HEK293 (cell line): ENCODE measurements around the gene PROSER3.

Experiments
- CTCF ChIA-PET: fragments of 350-600 bp; formaldehyde crosslinking; extraction: SDS; loops from one replicate; lab custom pipeline; 2021; ENCODE audit warnings: antibody characterized with exemption; lab: Yijun Ruan, JAX
- POLR2A ChIA-PET: fragments of 300-600 bp; formaldehyde crosslinking; extraction: SDS; loops from one replicate; lab custom pipeline; 2020; ENCODE audit warnings: antibody characterized with exemption, inconsistent platforms; lab: Yijun Ruan, JAX
- H3K27ac ChIP-seq: fragments of 200-500 bp; sonication (Bioruptor generic); 2 replicates; pipeline ENCODE4 v1.5.1; 2014; ENCODE audit warnings: low read depth, low read length, control low read depth, inconsistent platforms; ENCODE audit errors: extremely low read depth
- H3K36me3 ChIP-seq, 2 experiments: fragments of 200-500 bp in 1 of 2; sonication (Bioruptor generic) in 1 of 2; 1 replicate in 1 of 2; 2 replicates in 1 of 2; pipeline ENCODE4 v1.5.1; 2014 to 2017; ENCODE audit warnings: inconsistent platforms in 2 of 2, low read length in 2 of 2; ENCODE audit not compliant: control insufficient read depth in 2 of 2, insufficient read depth in 1 of 2
- H3K4me1 ChIP-seq: fragments of 200-500 bp; sonication (Bioruptor generic); 2 replicates; pipeline ENCODE4 v1.5.1; 2014; ENCODE audit warnings: mild to moderate bottlenecking, low read length, inconsistent platforms; ENCODE audit not compliant: control insufficient read depth, insufficient read depth
- H3K4me3 ChIP-seq: 2 replicates; pipeline ENCODE4 v1.5.1; 2011; ENCODE audit warnings: low read depth, mild to moderate bottlenecking, control low read depth, low read length, moderate library complexity
- H3K9me3 ChIP-seq: fragments of 200-500 bp; sonication (Bioruptor generic); 2 replicates; pipeline ENCODE4 v1.5.1; 2014; ENCODE audit warnings: low read depth, low read length, inconsistent platforms; ENCODE audit not compliant: control insufficient read depth, insufficient read depth
- EGR2 ChIP-seq: fragments of 450-650 bp; formaldehyde crosslinking; IDR thresholded peaks from 2 replicates; pipeline ENCODE4 v1.5.1; 2016; ENCODE audit warnings: low read depth, missing biosample characterization, missing genetic modification characterization
- REPIN1 ChIP-seq: fragments of 450-650 bp; formaldehyde crosslinking; IDR thresholded peaks from 2 replicates; pipeline ENCODE4 v1.5.1; 2017; ENCODE audit warnings: missing biosample characterization, missing genetic modification characterization, low read depth
- YY2 ChIP-seq: fragments of 450-650 bp; formaldehyde crosslinking; IDR thresholded peaks from 2 replicates; pipeline ENCODE4 v1.5.1; 2016; ENCODE audit warnings: missing biosample characterization, missing genetic modification characterization
- ZBTB21 ChIP-seq: fragments of 450-650 bp; formaldehyde crosslinking; IDR thresholded peaks from 2 replicates; pipeline ENCODE4 v1.5.1; 2017; ENCODE audit warnings: missing biosample characterization, missing genetic modification characterization
- ZBTB7A ChIP-seq: fragments of 450-650 bp; formaldehyde crosslinking; IDR thresholded peaks from 2 replicates; pipeline ENCODE4 v1.5.1; 2016; ENCODE audit warnings: low read depth, missing biosample characterization, missing genetic modification characterization
- ZNF112 ChIP-seq: fragments of 450-650 bp; formaldehyde crosslinking; IDR thresholded peaks from 2 replicates; pipeline ENCODE4 v1.5.0; 2017; ENCODE audit warnings: missing biosample characterization, missing genetic modification characterization
- ZNF335 ChIP-seq: fragments of 450-650 bp; formaldehyde crosslinking; conservative IDR thresholded peaks from 2 replicates; pipeline ENCODE4 v1.5.1; 2016; ENCODE audit warnings: missing biosample characterization, missing genetic modification characterization
- ZNF350 ChIP-seq: fragments of 450-650 bp; formaldehyde crosslinking; IDR thresholded peaks from 2 replicates; pipeline ENCODE4 v1.5.0; 2017; ENCODE audit warnings: missing biosample characterization, mild to moderate bottlenecking, missing genetic modification characterization
- ZNF416 ChIP-seq: fragments of 450-650 bp; formaldehyde crosslinking; IDR thresholded peaks from 2 replicates; pipeline ENCODE4 v1.5.1; 2016; ENCODE audit warnings: missing biosample characterization, missing genetic modification characterization
- ZNF426 ChIP-seq: fragments of 450-650 bp; formaldehyde crosslinking; IDR thresholded peaks from 2 replicates; pipeline ENCODE4 v1.5.1; 2017; ENCODE audit warnings: missing biosample characterization, missing genetic modification characterization, mild to moderate bottlenecking, inconsistent platforms, moderate library complexity
- ZNF501 ChIP-seq: fragments of 450-650 bp; formaldehyde crosslinking; IDR thresholded peaks from 2 replicates; pipeline ENCODE4 v1.5.1; 2016; ENCODE audit warnings: missing biosample characterization, missing genetic modification characterization
- ZNF530 ChIP-seq: fragments of 450-650 bp; formaldehyde crosslinking; IDR thresholded peaks from 2 replicates; pipeline ENCODE4 v1.5.1; 2016; ENCODE audit warnings: low read depth, missing biosample characterization, missing genetic modification characterization
- ZNF571 ChIP-seq: fragments of 450-650 bp; formaldehyde crosslinking; IDR thresholded peaks from 2 replicates; pipeline ENCODE4 v1.5.0; 2017; ENCODE audit warnings: missing biosample characterization, missing genetic modification characterization
- ZNF670 ChIP-seq: fragments of 450-650 bp; formaldehyde crosslinking; IDR thresholded peaks from 2 replicates; pipeline ENCODE4 v1.5.1; 2016; ENCODE audit warnings: missing biosample characterization, missing genetic modification characterization, low read depth
- ZNF701 ChIP-seq: fragments of 450-650 bp; formaldehyde crosslinking; IDR thresholded peaks from 2 replicates; pipeline ENCODE4 v1.5.1; 2016; ENCODE audit warnings: missing biosample characterization, missing genetic modification characterization
- ZNF768 ChIP-seq: fragments of 450-650 bp; formaldehyde crosslinking; IDR thresholded peaks from 2 replicates; pipeline ENCODE4 v1.5.1; 2018; ENCODE audit warnings: missing biosample characterization, mild to moderate bottlenecking, missing genetic modification characterization
- TF ChIP-seq, protein P1 (sequence below): sonication (generic); formaldehyde crosslinking; IDR thresholded peaks from 2 replicates; pipeline ENCODE4 v1.8.1; 2022; ENCODE audit warnings: mild to moderate bottlenecking, moderate library complexity, missing genetic modification reagents
- TF ChIP-seq, protein P2 (sequence below): fragments of 450-650 bp; formaldehyde crosslinking; IDR thresholded peaks from 2 replicates; pipeline ENCODE4 v1.5.1; 2017; ENCODE audit warnings: missing biosample characterization, missing genetic modification characterization
- TF ChIP-seq, protein P3 (sequence below): fragments of 450-650 bp; formaldehyde crosslinking; IDR thresholded peaks from 2 replicates; pipeline ENCODE4 v1.5.1; 2016; ENCODE audit warnings: missing biosample characterization, missing genetic modification characterization, borderline replicate concordance
- TF ChIP-seq, protein P4 (sequence below): fragments of 450-650 bp; formaldehyde crosslinking; optimal IDR thresholded peaks from 2 replicates; pipeline ENCODE3; 2016; ENCODE audit warnings: missing biosample characterization, mild to moderate bottlenecking, missing genetic modification characterization

PROSER3 gene

DNA sequence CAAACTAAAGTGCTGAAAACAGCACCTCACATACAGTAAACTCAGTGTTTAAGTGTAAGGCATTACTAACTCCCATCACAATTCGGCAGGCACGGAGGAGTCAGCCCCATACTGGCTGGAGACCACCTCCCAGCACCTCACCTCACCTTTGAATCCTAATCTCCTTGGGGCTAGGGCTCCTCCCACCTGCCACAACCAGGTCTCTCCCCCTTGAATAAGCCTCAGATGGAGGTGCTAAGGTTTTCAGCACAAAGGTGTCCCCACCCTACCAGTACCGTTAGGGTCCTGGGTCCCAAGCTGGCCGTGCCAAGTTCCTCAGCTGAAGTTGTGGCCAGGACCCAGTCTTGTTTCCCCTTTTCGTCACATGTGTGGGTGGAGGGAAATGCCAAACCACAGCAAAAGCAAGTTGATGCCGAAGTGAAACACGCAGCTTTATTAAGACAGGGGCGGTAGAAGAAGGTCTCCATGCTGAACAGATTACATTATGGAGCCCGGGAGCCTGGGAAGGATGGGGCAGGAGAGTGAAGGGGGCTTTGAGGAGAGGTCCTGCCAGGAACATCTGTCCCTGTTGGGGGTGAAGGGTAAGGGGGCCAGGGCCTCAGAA lies 15.8 kb upstream of the PROSER3 start, which contains the start of gene IGFLR1:
TSS of gene IGFLR1 (minus strand) at position 332 of the 604 bp plus-strand sequence. CDS start 1,272 bp downstream, outside the sequence.
- CTCF ChIA-PET: interaction anchor here (1.1 to 1.2 kb wide), 3 partner anchors 24 to 189 kb away, joined by 4 to 9 read pairs (median 4); no protein-coding TSS in a partner anchor

DNA sequence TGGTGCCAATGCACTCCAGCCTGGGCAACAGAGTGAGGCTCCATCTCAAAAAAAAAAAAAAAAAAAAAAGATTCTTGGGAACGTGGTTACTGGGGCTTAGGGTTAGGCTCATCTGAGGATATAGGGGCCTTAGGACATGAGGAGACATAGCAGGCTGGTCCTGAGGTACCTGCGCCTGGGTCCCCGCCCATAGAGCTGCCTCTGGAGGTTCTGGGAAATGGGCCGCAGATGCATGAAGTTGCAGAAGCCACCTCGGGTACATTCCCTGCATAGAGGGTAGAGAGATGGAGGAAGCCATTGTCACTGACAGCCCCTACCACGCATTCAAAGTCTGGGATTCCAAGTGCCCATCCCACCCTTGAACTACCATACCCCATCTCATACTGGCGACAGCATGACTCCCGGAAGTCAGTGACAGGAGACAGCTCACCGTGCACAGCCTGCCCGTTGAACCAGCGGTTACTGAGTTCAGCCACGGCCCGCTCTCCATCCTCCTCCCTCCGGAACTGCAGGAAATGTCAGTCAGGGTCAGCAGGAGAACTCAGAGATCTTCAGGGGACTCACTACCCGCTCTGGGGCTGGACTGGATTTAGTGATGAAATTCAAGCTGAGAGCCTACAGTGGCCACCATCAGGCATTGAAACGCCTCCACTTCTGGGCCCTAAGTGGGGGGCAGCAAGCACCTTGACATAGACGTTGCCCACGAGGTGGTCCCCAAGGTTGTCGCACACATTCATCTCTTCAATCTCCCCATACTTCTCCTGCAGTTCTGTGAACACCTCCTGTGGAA lies 14.1 kb upstream of the PROSER3 start:
- Histone ChIP-seq H3K4me1 (peaks cover 33% of the 10 kb centered on the region), H3K4me3 (no peak overlapping the region), H3K27ac (no peak overlapping the region), H3K9me3 (no peaks in the 10 kb centered on the region; the same call in none of the 2 replicates), H3K36me3 (peaks cover 21 to 42% of the 10 kb centered on the region in 2 experiments)
- TF ChIP-seq, protein P1, sequence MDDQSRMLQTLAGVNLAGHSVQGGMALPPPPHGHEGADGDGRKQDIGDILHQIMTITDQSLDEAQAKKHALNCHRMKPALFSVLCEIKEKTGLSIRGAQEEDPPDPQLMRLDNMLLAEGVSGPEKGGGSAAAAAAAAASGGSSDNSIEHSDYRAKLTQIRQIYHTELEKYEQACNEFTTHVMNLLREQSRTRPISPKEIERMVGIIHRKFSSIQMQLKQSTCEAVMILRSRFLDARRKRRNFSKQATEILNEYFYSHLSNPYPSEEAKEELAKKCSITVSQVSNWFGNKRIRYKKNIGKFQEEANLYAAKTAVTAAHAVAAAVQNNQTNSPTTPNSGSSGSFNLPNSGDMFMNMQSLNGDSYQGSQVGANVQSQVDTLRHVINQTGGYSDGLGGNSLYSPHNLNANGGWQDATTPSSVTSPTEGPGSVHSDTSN (CRISPR knock-in tag): 0 out of 2 replicates have a peak, but pooled peaks have one; percentile 33
- TF ChIP-seq, protein P2, sequence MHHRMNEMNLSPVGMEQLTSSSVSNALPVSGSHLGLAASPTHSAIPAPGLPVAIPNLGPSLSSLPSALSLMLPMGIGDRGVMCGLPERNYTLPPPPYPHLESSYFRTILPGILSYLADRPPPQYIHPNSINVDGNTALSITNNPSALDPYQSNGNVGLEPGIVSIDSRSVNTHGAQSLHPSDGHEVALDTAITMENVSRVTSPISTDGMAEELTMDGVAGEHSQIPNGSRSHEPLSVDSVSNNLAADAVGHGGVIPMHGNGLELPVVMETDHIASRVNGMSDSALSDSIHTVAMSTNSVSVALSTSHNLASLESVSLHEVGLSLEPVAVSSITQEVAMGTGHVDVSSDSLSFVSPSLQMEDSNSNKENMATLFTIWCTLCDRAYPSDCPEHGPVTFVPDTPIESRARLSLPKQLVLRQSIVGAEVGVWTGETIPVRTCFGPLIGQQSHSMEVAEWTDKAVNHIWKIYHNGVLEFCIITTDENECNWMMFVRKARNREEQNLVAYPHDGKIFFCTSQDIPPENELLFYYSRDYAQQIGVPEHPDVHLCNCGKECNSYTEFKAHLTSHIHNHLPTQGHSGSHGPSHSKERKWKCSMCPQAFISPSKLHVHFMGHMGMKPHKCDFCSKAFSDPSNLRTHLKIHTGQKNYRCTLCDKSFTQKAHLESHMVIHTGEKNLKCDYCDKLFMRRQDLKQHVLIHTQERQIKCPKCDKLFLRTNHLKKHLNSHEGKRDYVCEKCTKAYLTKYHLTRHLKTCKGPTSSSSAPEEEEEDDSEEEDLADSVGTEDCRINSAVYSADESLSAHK (tag by site-specific recombination): no peak
- ChIA-PET CTCF (interaction anchor here (0.5 to 4.9 kb wide), 7 partner anchors 19 to 411 kb away, joined by 3 to 37 read pairs (median 3); partner anchors contain the start of gene COX6B1), POLR2A (interaction anchor here (0.6 to 2.9 kb wide), 8 partner anchors 13 to 124 kb away, joined by 3 to 34 read pairs (median 6); partner anchors contain the start of genes APLP1 and PROSER3)

More for the DNA sequence above, 15.8 kb upstream of the PROSER3 start, which contains the start of gene IGFLR1:
- Histone ChIP-seq H3K36me3 (peaks cover 37 to 51% of the 10 kb centered on the region in 2 experiments), H3K9me3 (no peaks in the 10 kb centered on the region; the same call in none of the 2 replicates), H3K4me1 (peaks cover 28% of the 10 kb centered on the region), H3K4me3 (no peak within 1 kb of the TSS), H3K27ac (peak within 1 kb of the TSS; percentile 97)
- POLR2A ChIA-PET: interaction anchor here (1.2 to 2.6 kb wide), 3 partner anchors 12 to 32 kb away, joined by 3 to 39 read pairs (median 4); partner anchors contain the start of genes ARHGAP33 and HSPB6
- TF ChIP-seq ZBTB21 (tag by site-specific recombination) (0 out of 2 replicates have a peak, but pooled peaks have one; percentile 9), REPIN1 (no peak), ZNF670 (no peak), YY2 (tag by site-specific recombination) (0 out of 2 replicates have a peak, but pooled peaks have one; percentile 8), ZNF335 (tag by site-specific recombination) (0 out of 2 replicates have a peak, but pooled peaks have one; percentile 83), ZBTB7A (tag by site-specific recombination) (no peak), ZNF530 (tag by site-specific recombination) (no peak), ZNF571 (tag by site-specific recombination) (no peak), ZNF112 (tag by site-specific recombination) (no peak), ZNF426 (tag by site-specific recombination) (no peak), ZNF768 (tag by site-specific recombination) (no peak), ZNF350 (tag by site-specific recombination) (no peak), ZNF416 (tag by site-specific recombination) (no peak), ZNF501 (tag by site-specific recombination) (no peak), ZNF701 (tag by site-specific recombination) (no peak), EGR2 (tag by site-specific recombination) (no peak)
- TF ChIP-seq, protein P3, sequence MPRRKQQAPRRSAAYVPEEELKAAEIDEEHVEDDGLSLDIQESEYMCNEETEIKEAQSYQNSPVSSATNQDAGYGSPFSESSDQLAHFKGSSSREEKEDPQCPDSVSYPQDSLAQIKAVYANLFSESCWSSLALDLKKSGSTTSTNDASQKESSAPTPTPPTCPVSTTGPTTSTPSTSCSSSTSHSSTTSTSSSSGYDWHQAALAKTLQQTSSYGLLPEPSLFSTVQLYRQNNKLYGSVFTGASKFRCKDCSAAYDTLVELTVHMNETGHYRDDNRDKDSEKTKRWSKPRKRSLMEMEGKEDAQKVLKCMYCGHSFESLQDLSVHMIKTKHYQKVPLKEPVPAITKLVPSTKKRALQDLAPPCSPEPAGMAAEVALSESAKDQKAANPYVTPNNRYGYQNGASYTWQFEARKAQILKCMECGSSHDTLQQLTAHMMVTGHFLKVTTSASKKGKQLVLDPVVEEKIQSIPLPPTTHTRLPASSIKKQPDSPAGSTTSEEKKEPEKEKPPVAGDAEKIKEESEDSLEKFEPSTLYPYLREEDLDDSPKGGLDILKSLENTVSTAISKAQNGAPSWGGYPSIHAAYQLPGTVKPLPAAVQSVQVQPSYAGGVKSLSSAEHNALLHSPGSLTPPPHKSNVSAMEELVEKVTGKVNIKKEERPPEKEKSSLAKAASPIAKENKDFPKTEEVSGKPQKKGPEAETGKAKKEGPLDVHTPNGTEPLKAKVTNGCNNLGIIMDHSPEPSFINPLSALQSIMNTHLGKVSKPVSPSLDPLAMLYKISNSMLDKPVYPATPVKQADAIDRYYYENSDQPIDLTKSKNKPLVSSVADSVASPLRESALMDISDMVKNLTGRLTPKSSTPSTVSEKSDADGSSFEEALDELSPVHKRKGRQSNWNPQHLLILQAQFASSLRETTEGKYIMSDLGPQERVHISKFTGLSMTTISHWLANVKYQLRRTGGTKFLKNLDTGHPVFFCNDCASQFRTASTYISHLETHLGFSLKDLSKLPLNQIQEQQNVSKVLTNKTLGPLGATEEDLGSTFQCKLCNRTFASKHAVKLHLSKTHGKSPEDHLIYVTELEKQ (tag by site-specific recombination): no peak
- TF ChIP-seq, protein P4, sequence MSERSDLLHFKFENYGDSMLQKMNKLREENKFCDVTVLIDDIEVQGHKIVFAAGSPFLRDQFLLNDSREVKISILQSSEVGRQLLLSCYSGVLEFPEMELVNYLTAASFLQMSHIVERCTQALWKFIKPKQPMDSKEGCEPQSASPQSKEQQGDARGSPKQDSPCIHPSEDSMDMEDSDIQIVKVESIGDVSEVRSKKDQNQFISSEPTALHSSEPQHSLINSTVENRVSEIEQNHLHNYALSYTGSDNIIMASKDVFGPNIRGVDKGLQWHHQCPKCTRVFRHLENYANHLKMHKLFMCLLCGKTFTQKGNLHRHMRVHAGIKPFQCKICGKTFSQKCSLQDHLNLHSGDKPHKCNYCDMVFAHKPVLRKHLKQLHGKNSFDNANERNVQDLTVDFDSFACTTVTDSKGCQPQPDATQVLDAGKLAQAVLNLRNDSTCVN (tag by site-specific recombination): no peak
